Measurements from ENCODE around the gene SCMH1. TPM values are rescaled to one million over a fixed set of nuclear protein-coding genes. Genes with fewer than 3 reads are reported as not detected.
A peak's percentile ranks its signal among the peaks of the same experiment; 100 is the strongest.

SCMH1 gene
- polyA plus RNA-seq, 2 of the 4 experiments (the other 2 are of a cell fraction) = 11.6 to 26.7 TPM

DNA sequence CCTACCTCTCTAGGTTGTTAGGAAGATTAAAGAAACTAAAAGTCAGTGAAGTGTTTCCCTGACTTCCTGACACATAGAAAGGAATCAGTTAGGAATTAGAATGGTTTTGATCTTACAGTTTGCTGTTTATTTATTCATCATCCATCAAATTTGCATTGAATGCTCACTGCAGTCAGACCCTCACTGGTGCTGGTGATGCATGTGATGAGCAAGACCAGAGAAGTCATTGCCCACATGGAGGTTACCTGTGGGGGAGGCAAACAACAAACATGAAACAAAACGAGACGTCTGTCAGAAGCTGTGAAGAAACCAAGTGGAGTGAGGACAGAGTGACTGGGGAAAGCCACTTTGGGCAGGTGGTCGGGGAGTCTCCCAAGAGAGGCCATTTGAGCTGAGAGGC lies 256.2 kb downstream of the SCMH1 start:
- peaks cover 83% of the 10 kb centered on the region for H3K4me1 ChIP-seq
- ATAC-seq (no peak), FAIRE-seq (no peak), DNase-seq (ENCODE audit: low read depth in 1 of 2, low spot score in 1 of 2) (no peak)
- ChIA-PET CTCF (interaction anchor here (0.7 to 2.5 kb wide), 2 partner anchors 9 to 17 kb away, joined by 5 to 12 read pairs; no protein-coding TSS in a partner anchor), POLR2A (interaction anchor here (1.1 to 1.9 kb wide), 2 partner anchors 18 to 124 kb away, joined by 3 to 7 read pairs; partner anchors contain the start of gene CITED4)
- no peaks in the 10 kb centered on the region for H3K9me3 ChIP-seq
- 66% methylated on average over 3 of the region's 3 CpGs for WGBS (ENCODE audit: missing lambda C conversion rate)
- TF ChIP-seq, protein P1, sequence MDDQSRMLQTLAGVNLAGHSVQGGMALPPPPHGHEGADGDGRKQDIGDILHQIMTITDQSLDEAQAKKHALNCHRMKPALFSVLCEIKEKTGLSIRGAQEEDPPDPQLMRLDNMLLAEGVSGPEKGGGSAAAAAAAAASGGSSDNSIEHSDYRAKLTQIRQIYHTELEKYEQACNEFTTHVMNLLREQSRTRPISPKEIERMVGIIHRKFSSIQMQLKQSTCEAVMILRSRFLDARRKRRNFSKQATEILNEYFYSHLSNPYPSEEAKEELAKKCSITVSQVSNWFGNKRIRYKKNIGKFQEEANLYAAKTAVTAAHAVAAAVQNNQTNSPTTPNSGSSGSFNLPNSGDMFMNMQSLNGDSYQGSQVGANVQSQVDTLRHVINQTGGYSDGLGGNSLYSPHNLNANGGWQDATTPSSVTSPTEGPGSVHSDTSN (IDR thresholded peaks at IDR 0.05) = no peak
- no peak for TF ChIP-seq FOSB (CRISPR knock-in tag; IDR thresholded peaks at IDR 0.05)
- TF ChIP-seq, protein P2, sequence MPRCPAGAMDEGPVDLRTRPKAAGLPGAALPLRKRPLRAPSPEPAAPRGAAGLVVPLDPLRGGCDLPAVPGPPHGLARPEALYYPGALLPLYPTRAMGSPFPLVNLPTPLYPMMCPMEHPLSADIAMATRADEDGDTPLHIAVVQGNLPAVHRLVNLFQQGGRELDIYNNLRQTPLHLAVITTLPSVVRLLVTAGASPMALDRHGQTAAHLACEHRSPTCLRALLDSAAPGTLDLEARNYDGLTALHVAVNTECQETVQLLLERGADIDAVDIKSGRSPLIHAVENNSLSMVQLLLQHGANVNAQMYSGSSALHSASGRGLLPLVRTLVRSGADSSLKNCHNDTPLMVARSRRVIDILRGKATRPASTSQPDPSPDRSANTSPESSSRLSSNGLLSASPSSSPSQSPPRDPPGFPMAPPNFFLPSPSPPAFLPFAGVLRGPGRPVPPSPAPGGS (IDR thresholded peaks at IDR 0.05) = no peak
- H3K27ac ChIP-seq = peak overlapping the region in 1 of 2 experiments; percentile 62; a peak in 3 of 6 replicates
- peak overlapping the region; percentile 19; the same call in 2 of the 3 replicates for H3K4me3 ChIP-seq
- H3K4me2 ChIP-seq = peak overlapping the region; percentile 93

DNA sequence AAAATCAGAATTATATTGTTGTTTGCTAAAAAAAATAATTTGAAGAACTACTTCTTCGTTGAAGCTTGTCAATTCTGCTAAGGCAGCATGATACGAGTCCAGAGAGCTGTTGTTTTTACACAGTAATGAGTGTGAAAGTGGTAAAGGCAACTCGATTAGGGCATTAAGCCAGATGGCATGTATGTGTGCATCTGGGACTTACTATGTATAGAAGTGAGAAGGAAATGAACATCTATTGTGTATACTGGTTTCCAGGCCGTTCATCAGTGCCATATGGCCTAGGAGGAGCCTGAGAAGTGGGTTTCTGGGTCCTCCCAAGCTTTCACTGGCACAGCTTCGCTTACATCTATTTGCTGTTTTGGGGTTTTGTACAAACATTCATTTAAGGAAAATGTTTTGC lies 256.9 kb downstream of the SCMH1 start:
- H3K4me3 ChIP-seq = peak overlapping the region; percentile 93; the same call in 2 of the 3 replicates
- TF ChIP-seq JUN (IDR thresholded peaks at IDR 0.05) (0 out of 5 replicates have a peak, but pooled peaks of 1 of the 2 experiments have one; percentile 8), CEBPB (IDR thresholded peaks at IDR 0.05) (no peak)
- WGBS (ENCODE audit: missing lambda C conversion rate) = 71% methylated on average over 5 of the region's 5 CpGs
- H3K27ac ChIP-seq = peak overlapping the region in 1 of 2 experiments; percentile 62; a peak in 4 of 6 replicates
- DNase-seq (ENCODE audit: low read depth in 1 of 2, low spot score in 1 of 2) = no peak
- H3K4me2 ChIP-seq = peak overlapping the region; percentile 93
- no peak for ATAC-seq
- FAIRE-seq = no peak
- H3K4me1 ChIP-seq = peaks cover 76% of the 10 kb centered on the region
- POLR2A ChIA-PET = interaction anchor here (0.9 to 1.1 kb wide), 2 partner anchors 123 to 177 kb away, joined by 3 read pairs; partner anchors contain the start of gene CITED4
- no peaks in the 10 kb centered on the region for H3K9me3 ChIP-seq
- CTCF ChIA-PET = interaction anchor here (1.6 to 2.5 kb wide), 2 partner anchors 18 to 122 kb away, joined by 3 to 12 read pairs; partner anchors contain the start of gene CITED4

DNA sequence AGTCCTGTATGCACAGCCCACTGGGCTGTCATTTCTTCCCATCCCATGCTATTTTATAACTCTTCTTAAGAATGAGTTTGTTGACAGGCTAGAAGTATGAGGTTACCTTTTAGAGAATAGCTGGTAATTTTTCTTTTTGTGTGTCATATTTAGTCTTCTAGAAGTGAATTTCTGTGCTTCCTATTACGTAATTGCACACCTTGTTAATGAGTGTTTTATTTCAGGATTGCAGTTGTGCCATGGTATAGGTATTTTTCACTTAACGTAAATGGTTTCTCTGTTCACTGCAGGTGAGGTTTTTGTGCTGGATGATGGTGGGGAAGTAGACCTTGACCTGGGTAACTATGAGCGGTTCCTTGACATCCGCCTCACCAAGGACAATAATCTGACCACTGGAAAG lies 257.6 kb downstream of the SCMH1 start:
- CTCF ChIA-PET = interaction anchor here (1.6 to 2.5 kb wide), 2 partner anchors 18 to 122 kb away, joined by 3 to 12 read pairs; partner anchors contain the start of gene CITED4
- 88% methylated on average over 4 of the region's 4 CpGs for WGBS (ENCODE audit: missing lambda C conversion rate)
- peak overlapping the region; percentile 93 for H3K4me2 ChIP-seq
- H3K4me1 ChIP-seq = peaks cover 70% of the 10 kb centered on the region
- TF ChIP-seq, protein P3, sequence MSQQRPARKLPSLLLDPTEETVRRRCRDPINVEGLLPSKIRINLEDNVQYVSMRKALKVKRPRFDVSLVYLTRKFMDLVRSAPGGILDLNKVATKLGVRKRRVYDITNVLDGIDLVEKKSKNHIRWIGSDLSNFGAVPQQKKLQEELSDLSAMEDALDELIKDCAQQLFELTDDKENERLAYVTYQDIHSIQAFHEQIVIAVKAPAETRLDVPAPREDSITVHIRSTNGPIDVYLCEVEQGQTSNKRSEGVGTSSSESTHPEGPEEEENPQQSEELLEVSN (IDR thresholded peaks at IDR 0.05; ENCODE audit: borderline replicate concordance, low read depth) = no peak
- TF ChIP-seq HOXA7 (CRISPR knock-in tag; IDR thresholded peaks at IDR 0.05) = no peak
- TF ChIP-seq, protein P4, sequence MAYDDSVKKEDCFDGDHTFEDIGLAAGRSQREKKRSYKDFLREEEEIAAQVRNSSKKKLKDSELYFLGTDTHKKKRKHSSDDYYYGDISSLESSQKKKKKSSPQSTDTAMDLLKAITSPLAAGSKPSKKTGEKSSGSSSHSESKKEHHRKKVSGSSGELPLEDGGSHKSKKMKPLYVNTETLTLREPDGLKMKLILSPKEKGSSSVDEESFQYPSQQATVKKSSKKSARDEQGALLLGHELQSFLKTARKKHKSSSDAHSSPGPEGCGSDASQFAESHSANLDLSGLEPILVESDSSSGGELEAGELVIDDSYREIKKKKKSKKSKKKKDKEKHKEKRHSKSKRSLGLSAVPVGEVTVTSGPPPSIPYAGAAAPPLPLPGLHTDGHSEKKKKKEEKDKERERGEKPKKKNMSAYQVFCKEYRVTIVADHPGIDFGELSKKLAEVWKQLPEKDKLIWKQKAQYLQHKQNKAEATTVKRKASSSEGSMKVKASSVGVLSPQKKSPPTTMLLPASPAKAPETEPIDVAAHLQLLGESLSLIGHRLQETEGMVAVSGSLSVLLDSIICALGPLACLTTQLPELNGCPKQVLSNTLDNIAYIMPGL (CRISPR knock-in tag; IDR thresholded peaks at IDR 0.05; ENCODE audit: borderline replicate concordance) = 0 out of 2 replicates have a peak, but pooled peaks have one; percentile 23
- TF ChIP-seq CEBPB (IDR thresholded peaks at IDR 0.05) = peak in 1 of 2 experiments; percentile 29; a peak in 1 of 4 replicates
- POLR2A ChIA-PET = interaction anchor here (0.9 kb wide), 1 partner anchor 177 kb away, joined by 3 read pairs; no protein-coding TSS in a partner anchor
- DNase-seq (ENCODE audit: low read depth in 1 of 2, low spot score in 1 of 2) (no peak), FAIRE-seq (no peak), ATAC-seq (no peak)
- no peaks in the 10 kb centered on the region for H3K9me3 ChIP-seq
- peak overlapping the region; percentile 93 for H3K4me3 ChIP-seq
- peak overlapping the region in 1 of 2 experiments; percentile 62; a peak in 2 of 6 replicates for H3K27ac ChIP-seq

DNA sequence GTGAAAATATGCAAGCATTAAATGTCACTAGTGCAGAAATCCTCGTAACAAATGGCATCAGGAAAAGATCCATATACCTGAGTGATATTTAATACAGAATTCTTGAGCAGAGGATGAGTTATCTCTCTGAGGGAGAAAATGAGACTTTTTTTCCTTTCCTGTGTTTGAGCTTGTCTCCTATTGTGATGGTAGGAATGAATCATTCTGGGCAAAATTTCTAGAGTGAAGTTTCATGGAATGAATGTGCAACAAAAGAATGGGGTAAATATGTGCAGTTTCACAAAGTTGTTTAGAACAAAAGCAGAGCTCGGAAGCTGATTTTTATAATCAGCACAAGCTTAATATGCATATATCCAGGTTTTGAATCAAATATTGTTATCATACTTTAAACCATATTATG lies 258.0 kb downstream of the SCMH1 start:
- ChIA-PET POLR2A (no interaction called here), CTCF (interaction anchor here (1.6 to 2.5 kb wide), 2 partner anchors 19 to 121 kb away, joined by 3 to 12 read pairs; partner anchors contain the start of gene CITED4)
- FAIRE-seq (no peak), DNase-seq (ENCODE audit: low read depth in 1 of 2, low spot score in 1 of 2) (no peak), ATAC-seq (no peak)
- peak overlapping the region; percentile 93 for H3K4me3 ChIP-seq
- H3K27ac ChIP-seq = peak overlapping the region; percentile 99 to 100; a peak in 3 of 6 replicates
- WGBS (ENCODE audit: missing lambda C conversion rate) = 66% methylated on average over 2 of the region's 2 CpGs
- peaks cover 65% of the 10 kb centered on the region for H3K4me1 ChIP-seq
- H3K4me2 ChIP-seq = peak overlapping the region; percentile 93
- H3K9me3 ChIP-seq = no peaks in the 10 kb centered on the region
- no peak for TF ChIP-seq ZSCAN20 (CRISPR knock-in tag; IDR thresholded peaks at IDR 0.05)
- no peak for TF ChIP-seq EHF (CRISPR knock-in tag; IDR thresholded peaks at IDR 0.05)
- TF ChIP-seq KDM1A (IDR thresholded peaks at IDR 0.05; ENCODE audit: low read depth) = no peak
- no peak for TF ChIP-seq EHMT2 (IDR thresholded peaks at IDR 0.05; ENCODE audit: low read depth)
- no peak for TF ChIP-seq RFX5 (IDR thresholded peaks at IDR 0.05)
- TF ChIP-seq EP300 (IDR thresholded peaks at IDR 0.05) = no peak
- no peak for TF ChIP-seq ESRRA (IDR thresholded peaks at IDR 0.05; ENCODE audit: borderline replicate concordance, low read length)
- no peak for TF ChIP-seq KDM5A (IDR thresholded peaks at IDR 0.05)
- TF ChIP-seq, protein P5, sequence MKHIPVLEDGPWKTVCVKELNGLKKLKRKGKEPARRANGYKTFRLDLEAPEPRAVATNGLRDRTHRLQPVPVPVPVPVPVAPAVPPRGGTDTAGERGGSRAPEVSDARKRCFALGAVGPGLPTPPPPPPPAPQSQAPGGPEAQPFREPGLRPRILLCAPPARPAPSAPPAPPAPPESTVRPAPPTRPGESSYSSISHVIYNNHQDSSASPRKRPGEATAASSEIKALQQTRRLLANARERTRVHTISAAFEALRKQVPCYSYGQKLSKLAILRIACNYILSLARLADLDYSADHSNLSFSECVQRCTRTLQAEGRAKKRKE (CRISPR knock-in tag; IDR thresholded peaks at IDR 0.05; ENCODE audit: low read depth) = no peak
- TF ChIP-seq NPAS2 (CRISPR knock-in tag; IDR thresholded peaks at IDR 0.05; ENCODE audit: borderline replicate concordance) = no peak
- TF ChIP-seq HOXA7 (CRISPR knock-in tag; IDR thresholded peaks at IDR 0.05) = no peak
- TF ChIP-seq FOSL2 (IDR thresholded peaks at IDR 0.05) = no peak
- no peak for TF ChIP-seq FOSL2 (CRISPR knock-in tag; IDR thresholded peaks at IDR 0.05)
- no peak for TF ChIP-seq HDAC2 (IDR thresholded peaks at IDR 0.05)
- TF ChIP-seq, protein P4 (CRISPR knock-in tag; IDR thresholded peaks at IDR 0.05; ENCODE audit: borderline replicate concordance) = no peak
